Stimulated activated CD4-positive, alpha-beta T cell treated with anti-CD3 and anti-CD28 coated beads, Interleukin-15, amount 100 ng/mL, for 1 hour (primary cell): ENCODE results near the gene DYNC2LI1.

ENCODE experiments used
- DNase-seq, 2 donors: peaks; one replicate each; pipeline ENCODE4 v3.0.0-alpha.2; 2020; ENCODE audit warnings: low read depth in 1 of 2, low spot score in 1 of 2

Gene DYNC2LI1

DNA sequence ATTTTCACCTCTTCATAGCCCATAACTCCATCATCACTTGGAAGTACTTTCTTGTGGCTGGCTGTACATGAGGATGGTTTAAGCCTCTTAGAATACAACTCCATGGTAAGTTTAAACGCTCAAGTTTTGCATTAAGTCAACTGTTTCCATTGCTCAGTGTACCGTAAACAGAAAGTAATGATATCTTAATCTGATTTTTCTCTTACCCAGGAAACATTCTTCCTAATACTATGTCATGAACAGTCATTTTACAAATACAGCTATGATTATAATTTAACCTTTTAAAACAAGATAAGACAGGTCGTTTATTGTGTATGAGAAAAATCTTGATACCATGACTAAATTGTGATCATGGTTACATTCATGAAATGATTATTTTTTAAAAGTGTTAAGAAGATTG is 11.6 kb upstream of the DYNC2LI1 start:
- no peak for DNase-seq

DNA sequence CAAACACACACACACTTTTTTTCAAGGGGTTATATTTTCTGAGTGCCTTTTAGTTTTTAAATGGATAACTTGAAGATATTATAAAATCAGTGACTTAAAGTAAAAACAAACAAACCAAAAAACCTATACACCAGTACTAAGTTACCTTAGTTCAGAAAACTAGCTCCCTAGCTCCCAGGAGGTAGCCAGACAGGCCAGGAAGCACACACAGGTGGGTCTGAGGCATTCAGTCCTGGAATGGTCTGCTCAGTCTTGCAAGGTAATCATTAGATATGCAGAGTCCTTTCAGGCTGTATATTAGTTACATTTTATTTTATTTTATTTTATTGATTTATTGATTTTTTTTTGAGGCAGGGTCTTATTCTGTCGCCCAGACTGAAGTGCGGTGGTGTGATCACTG is 10.7 kb upstream of the DYNC2LI1 start:
- DNase-seq, result no peak

DNA sequence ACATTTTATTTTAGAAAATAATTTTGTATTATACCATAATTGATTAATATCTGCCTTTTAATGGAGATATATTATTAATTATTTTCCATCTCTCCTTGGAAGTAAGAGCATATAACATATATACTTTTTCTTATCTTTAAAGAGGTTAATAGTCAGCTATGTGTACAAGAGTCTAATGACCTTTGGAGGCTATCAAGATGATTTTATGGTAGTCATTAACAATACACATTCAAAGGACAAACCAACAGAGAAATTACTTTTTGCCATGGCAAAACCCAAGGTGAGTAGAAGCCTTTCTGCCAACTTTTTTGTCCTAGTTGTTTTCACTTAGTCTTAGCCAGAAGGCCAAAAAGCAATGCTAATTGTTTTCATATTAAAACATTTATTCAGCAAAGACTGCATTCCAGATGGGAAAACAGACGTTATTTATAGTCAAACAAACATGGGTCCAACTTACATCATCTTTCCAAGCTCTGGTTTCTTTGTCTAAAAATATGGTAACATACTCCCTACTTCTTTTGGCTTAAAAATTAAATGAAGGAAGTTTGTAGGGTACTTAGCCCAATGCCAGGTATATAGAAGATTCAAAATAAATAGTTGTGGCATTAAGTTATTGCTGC is 9.6 kb upstream of the DYNC2LI1 start:
- DNase-seq, result no peak

DNA sequence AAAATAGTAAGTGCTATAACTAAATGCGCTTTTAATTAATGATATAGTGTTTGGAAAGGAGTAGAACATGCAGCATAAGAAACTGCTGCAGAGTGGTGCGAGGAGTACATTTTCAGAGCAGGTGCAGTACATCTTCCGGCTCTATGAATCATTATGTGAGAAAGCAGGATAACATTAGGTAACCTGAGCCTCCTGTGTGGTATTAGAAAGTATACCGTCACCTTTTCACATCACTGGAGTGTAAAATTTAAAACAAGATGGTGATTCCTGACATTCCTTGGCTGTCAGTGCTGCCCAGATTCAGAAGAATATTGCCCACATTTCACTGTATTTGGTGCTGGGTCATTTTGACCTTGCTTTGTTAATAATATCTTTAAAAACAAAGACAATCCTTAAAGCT is 7.8 kb upstream of the DYNC2LI1 start:
- no peak for DNase-seq

DNA sequence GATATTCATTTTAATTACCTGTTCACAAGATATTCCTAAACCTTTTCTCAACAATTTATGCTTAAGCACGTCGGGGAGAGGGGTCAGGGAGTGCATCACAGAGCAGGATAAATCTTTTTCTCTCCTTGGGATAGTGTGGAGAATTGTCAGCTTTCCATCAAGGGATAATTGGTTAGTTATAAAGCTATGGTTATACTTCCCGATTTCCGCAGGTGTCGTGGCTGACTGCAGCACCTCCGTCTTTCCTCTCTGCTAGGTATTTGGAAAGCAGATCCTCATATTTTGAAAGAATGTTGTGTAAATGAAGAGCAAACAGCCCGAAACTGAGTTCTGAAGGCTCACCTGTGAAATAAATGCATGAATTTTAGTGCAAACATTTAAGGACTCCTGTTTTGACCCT is 778 bp downstream of the DYNC2LI1 start:
- no peak for DNase-seq

GRCh38 chr2:43776324-43776723 is 2.5 kb downstream of the DYNC2LI1 start:
- DNase-seq, result no peak

- no peak for DNase-seq
These were observed 3.6 kb downstream of the DYNC2LI1 start for GRCh38 chr2:43777306-43777926.

- no peak for DNase-seq
These were observed 4.4 kb downstream of the DYNC2LI1 start for GRCh38 chr2:43778233-43778632.

DNA sequence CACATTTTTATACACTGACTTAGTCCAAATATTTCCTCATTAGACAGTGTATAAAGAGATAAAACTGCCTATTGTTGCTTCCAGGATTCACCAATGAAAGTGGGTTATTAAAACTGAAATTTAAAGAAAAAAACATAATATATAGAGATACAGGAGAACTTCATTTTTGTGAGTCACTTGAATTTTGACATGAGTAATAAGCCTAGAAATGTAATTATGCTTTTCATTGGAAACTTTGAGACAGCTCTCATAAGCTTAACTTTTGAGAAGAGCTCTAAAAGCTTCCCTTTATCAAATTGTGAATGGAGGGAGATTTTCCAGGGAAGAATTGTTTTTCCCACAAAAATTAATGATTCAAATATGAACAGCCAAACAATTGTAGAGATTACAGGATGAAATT is 14.1 kb downstream of the DYNC2LI1 start:
- no peak for DNase-seq

DNA sequence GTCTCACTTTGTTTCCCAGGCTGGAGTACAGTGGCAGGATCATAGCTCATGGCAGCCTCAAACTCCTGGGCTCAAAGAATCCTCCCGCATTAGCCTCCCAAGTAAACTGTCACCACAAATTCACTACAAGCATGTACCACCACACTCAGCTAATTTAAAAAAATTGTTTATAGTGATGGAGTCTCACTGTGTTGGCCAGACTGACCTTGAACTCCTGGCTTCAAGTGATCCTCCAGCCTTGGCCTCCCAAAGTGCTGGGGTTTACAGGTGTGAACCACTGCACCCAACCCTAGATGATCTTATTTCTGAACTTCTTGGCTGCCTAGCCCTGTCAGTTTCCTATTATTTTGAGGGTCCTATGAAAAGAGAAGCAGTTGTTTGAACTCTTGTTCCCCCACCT is 14.8 kb downstream of the DYNC2LI1 start:
- DNase-seq, result no peak

- no peak for DNase-seq
These were observed 16.3 kb downstream of the DYNC2LI1 start for GRCh38 chr2:43790147-43790546.

GRCh38 chr2:43791035-43791765 is 17.4 kb downstream of the DYNC2LI1 start:
- DNase-seq, result no peak

DNA sequence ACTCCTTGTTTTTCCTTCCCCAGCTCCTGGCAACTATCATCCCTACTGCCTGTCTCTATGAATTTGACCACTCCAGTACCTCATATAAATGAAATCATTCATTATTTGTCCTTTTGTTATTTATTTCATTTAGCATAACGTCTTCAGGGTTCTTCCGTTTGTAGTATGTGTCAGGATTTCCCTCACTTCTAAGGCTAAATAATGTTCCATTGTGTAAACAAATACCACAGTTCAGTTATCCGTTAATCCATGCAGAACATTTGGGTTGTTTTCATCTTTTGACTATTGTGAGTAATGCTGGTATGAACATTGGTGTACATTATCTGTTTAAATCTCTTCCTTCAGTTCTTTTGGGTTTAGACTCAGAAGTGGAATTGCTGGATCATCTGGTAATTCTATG is 18.8 kb downstream of the DYNC2LI1 start:
- DNase-seq, result no peak

DNA sequence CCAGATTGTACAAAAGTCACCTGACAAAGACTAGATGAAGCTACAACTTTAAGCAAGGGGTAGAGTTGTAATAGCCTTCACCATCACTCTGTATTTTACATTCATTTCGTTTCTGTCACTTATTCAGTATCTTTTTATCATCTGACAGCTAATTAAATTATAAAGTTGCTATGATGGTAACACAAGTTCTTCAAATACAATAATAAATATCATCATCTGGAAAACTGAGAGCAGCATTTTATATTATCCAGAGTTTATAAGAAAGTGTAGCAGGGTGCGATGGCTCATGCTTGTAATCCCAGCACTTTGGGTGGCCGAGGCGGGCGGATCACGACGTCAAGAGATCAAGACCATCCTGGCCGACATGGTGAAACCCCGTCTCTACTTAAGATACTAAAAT is 21.1 kb downstream of the DYNC2LI1 start:
- no peak for DNase-seq

DNA sequence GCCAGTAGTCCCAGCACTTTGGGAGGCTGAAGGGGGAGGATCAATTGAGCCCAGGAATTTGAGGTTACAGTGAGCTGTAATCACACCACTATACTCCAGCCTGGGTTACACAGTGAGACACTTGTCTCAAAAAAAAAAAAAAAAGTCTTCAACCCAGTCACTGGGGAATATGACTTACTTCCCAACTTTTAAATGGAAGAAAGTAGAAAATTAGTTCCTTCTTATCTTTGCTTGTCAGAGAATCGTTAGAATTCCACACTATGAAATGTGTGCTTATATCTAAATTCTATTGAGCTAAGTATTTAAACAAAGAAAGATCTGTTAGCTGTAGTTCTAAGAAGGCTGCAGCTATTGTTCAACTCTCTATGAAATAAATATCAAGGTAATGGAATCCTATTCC is 22.4 kb downstream of the DYNC2LI1 start:
- no peak for DNase-seq

DNA sequence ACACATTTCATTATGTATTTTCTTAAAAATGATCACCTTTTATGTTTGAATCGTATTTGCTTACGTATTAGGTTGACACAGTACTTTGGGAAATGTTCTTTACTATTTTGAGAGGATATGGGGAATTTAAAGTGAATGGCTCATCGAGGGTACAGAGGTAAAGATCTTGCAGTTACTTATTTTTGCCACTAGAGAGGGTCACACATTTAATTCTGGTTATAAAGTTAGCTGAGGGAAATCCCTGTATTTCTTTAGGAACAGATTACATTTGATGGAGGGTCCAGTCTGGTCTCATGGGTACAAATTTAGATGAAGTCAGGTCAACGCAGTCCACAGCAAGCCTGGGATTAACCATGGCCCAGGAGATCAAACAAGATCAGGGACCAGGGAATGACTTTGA is 24.5 kb downstream of the DYNC2LI1 start:
- DNase-seq, result no peak

GRCh38 chr2:43800894-43801293 is 27.1 kb downstream of the DYNC2LI1 start:
- no peak for DNase-seq

DNA sequence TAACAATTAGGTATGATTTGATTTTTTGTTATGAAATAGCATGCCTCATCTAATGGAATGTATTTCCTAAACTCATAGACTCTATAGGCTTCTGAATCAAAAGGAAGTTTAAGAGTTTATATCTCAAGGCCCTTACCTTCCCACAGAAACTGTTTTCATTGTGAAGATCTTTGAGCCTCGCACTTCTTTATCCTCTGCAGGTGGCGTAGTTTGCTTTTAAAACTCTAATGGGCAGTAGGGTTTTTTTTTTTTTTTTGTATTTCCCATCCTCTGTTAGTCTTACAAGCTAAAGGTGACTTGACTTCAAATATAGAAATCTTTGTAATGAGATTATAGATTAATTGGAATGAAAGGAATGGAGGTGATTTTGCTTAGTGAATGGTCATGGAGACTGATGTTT is 28.3 kb downstream of the DYNC2LI1 start:
- no peak for DNase-seq

DNA sequence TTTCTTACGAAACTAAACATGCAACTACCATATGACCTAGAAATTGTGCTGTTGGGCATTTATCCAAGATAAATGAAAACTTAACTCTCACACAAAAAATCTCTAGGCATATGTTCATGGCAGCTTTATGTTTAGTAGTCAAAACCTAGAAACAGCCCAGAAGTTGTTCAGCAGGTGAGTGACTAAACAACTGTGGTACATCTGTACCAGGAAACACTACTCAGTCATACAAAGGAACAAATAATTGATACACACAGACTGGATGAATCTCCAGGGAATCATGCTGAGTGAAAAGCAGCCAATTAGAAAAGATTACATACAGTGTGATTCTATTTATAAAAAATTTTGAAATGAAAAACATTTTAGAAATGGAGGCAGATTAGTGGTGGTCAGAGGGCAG is 29.3 kb downstream of the DYNC2LI1 start:
- no peak for DNase-seq

- DNase-seq, result no peak
These were observed 32.8 kb downstream of the DYNC2LI1 start for GRCh38 chr2:43806719-43807031.

DNA sequence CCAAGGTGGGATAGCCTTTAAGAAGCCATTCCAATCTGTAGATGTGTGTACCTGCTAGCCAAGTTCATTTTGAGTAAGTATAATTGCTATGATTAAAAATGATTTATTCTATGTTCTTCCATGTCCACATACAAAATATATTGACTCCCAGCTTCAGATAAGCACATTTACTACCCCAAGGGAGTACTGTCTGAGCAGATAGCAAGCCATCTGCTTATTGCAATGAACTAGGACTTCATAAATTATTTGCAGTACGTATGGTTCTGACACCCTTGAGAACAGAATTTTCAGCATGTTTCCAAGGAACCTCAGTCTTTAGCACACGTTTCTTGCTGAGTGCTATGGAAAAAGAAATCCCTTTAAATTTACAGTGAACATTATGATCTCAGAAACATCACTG is 36.6 kb downstream of the DYNC2LI1 start:
- DNase-seq, result no peak

- DNase-seq, result no peak
These were observed 37.0 kb downstream of the DYNC2LI1 start for GRCh38 chr2:43810888-43811287.

GRCh38 chr2:43812006-43812405 is 38.2 kb downstream of the DYNC2LI1 start:
- DNase-seq, result no peak
